ENCODE data around the gene HNRNPCL1. TPM values are rescaled to one million over a fixed set of nuclear protein-coding genes. Genes with fewer than 3 reads are reported as not detected.
"Not testable (repeated sequence)": the region's sequence is repeated elsewhere in the genome, so short reads cannot be mapped to it uniquely, and the experiment has no call there.

Gene HNRNPCL1
- not detected for total RNA-seq

DNA sequence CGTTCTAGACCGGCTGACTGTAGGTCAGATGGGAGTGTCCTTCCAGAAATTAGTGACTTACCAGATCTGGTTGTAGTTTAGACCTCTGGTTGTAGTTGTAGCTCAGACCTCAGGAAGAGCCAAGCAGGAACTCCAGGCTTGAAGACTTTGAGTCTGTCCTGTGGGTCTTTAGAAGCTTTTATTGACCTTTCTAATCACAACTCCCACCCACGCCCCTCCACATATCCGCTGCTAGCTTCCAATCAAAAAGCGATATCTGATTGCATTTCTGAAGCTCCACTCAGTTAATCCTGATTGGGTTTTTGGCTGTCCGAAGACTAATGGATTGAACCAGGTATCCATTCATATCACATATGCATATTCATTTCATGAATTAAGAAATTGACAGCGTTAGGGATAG is at the start of gene HNRNPCL1:
Gene HNRNPCL1 (minus strand): TSS at position 101 of the 400 bp plus-strand sequence. CDS start 431 bp downstream, outside the sequence.
- H3K27me3 Mint-ChIP-seq; DNase-seq; H3K4me3 Mint-ChIP-seq; H3K27ac Mint-ChIP-seq; CTCF ChIA-PET; H3K36me3 Mint-ChIP-seq (ENCODE audit: low read depth); POLR2A ChIA-PET; H3K4me1 Mint-ChIP-seq; H3K9me3 Mint-ChIP-seq: not testable (repeated sequence)

DNA sequence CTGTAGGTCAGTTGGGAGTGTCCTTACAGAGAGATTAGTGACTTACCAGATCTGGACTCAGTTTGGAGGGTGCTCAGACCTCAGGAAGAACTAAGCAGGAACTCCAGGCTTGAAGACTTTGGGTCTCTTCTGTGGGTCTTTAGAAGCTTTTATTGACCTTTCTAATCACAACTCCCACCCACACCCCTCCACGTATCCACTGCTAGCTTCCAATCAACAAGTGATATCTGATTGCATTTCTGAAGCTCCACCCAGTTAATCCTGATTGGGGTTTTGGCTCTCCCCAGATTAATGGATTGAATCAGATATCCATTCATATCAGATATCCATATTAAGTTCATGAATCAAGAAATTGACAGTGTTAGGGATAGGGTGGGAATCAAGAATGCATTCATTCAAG is 49.6 kb upstream of the HNRNPCL1 start, which contains the start of gene PRAMEF10:
Gene PRAMEF10 (minus strand): TSS at position 101 of the 400 bp plus-strand sequence. CDS start 2,423 bp downstream, outside the sequence.
- H3K9me3 Mint-ChIP-seq; H3K36me3 Mint-ChIP-seq (ENCODE audit: low read depth); H3K27ac Mint-ChIP-seq; H3K4me3 Mint-ChIP-seq; POLR2A ChIA-PET; H3K27me3 Mint-ChIP-seq; CTCF ChIA-PET; DNase-seq; H3K4me1 Mint-ChIP-seq: not testable (repeated sequence)

DNA sequence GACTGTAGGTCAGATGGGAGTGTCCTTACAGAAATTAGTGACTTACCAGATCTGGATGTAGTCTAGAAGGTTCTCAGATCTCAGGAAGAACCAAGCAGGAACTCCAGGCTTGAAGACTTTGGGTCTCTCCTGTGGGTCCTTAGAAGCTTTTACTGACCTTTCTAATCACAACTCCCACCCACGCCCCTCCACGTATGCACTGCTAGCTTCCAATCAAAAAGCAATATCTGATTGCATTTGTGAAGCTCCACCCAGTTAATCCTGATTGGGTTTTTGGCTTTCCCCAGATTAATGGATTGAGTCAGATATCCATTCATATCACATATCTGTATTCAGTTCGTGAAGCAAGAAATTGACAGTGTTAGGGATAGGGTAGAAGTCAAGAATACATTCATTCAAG is 37.6 kb upstream of the HNRNPCL1 start, which contains the start of gene PRAMEF4:
Gene PRAMEF4 (minus strand): TSS at position 101 of the 400 bp plus-strand sequence. CDS start 2,807 bp downstream, outside the sequence.
- H3K27ac Mint-ChIP-seq; H3K4me1 Mint-ChIP-seq; H3K36me3 Mint-ChIP-seq (ENCODE audit: low read depth); H3K4me3 Mint-ChIP-seq; H3K27me3 Mint-ChIP-seq; CTCF ChIA-PET; H3K9me3 Mint-ChIP-seq; DNase-seq; POLR2A ChIA-PET: not testable (repeated sequence)

DNA sequence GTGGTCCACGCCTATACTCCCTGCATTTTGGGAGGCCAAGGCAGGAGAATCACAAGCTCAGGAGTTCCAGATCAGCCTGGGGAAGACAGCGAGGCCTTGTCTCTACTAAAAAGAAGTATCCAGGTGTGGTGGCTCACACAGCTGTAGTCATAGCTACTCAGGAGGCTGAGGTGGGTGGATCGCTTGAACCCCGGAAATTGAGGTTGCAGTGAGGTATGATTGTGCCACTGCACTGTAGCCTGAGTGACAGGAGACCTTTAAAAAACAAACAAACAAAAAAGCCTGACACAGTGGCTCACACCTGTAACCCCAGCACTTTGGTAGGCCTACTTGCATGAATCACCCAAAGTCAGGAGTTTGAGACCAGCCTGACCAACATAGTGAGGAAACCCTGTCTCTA is 29.9 kb upstream of the HNRNPCL1 start:
- POLR2A ChIA-PET; H3K27ac Mint-ChIP-seq; H3K4me3 Mint-ChIP-seq; CTCF ChIA-PET; DNase-seq; H3K4me1 Mint-ChIP-seq; H3K27me3 Mint-ChIP-seq; H3K9me3 Mint-ChIP-seq; H3K36me3 Mint-ChIP-seq (ENCODE audit: low read depth): not testable (repeated sequence)

DNA sequence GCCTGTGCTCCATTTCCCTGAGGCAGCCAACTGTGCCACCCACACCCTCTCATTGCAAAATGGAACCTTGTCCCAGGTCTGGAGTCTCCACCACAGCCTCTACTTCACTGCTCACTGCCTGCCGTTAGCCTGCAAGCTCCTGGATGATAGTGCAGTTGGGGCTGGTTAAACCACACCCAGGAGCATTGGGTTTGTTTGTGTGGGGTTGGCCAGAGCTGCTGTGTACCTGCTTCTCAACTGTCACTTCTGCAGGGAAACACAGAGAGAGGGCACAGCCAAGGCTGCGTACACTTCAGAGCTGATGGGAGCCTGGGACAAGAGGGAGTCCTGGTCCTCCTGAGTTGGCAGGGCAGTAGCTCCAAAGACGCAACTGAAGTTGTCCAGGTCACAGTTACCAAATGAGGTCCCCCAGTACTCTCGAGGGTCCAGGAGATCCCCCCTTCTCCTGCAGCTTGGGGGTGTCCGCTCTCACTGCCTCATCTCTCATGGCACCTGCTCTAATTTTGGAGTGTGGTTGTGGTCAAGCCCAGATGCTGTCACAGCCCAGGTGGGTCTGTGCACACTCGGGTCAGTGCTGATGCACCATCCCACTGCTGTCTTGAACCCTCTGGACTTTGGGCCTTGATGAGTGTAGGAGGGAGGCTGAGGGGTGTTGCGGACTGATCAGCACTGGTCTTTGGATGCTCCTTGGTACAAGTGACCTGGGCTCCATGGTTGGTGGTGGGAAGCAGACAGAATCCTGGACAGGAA is 14.8 kb upstream of the HNRNPCL1 start:
- H3K36me3 Mint-ChIP-seq (ENCODE audit: low read depth); H3K4me1 Mint-ChIP-seq; H3K27ac Mint-ChIP-seq; POLR2A ChIA-PET; DNase-seq; H3K27me3 Mint-ChIP-seq; CTCF ChIA-PET; H3K9me3 Mint-ChIP-seq; H3K4me3 Mint-ChIP-seq: not testable (repeated sequence)

DNA sequence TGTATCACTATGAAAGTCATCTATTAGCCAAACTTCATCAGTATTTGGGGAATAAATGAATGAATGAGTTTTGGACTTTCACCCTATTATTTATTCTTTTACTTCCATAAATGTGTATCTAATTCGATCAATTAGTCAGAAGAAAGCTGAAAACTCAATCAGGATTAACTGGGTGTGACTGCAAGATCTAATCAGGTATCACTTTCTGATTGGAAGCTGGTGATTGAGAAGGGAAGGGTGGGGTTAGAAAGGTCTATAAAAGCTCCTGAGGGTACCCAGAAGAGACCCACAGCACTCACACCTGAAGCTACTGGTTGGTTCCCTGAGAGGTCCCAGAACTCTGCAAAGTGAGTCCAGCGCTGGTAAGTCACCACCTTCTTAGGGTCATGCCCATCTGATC is 8.3 kb upstream of the HNRNPCL1 start, which contains the start of gene PRAMEF2:
Gene PRAMEF2 (plus strand): TSS at position 301 of the 400 bp plus-strand sequence. CDS start 1,924 bp downstream, outside the sequence.
- H3K9me3 Mint-ChIP-seq; H3K4me1 Mint-ChIP-seq; H3K4me3 Mint-ChIP-seq; H3K36me3 Mint-ChIP-seq (ENCODE audit: low read depth); CTCF ChIA-PET; POLR2A ChIA-PET; H3K27me3 Mint-ChIP-seq; DNase-seq; H3K27ac Mint-ChIP-seq: not testable (repeated sequence)

DNA sequence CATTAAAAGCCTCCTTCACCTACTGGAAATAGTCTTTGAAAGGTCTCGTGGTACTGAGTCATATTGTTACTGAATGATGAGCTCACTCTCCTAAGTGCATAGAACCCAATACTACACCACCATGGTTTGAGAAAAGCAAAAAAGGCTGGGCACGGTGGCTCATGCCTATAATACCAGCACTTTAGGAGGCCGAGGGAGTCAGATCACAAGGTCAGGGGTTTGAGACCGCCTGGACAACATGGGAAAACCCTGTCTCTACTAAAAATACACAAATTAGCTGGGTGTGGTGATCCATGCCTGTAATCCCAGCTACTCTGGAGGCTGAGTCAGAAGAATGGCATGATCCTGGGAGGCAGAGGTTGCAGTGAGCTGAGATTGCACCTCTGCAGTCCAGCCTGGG is 3.3 kb upstream of the HNRNPCL1 start:
- Mint-ChIP-seq H3K27me3 (no peaks in the 10 kb centered on the region), H3K27ac (no peak overlapping the region), H3K4me1 (no peaks in the 10 kb centered on the region), H3K36me3 (ENCODE audit: low read depth) (no peaks in the 10 kb centered on the region), H3K9me3 (no peaks in the 10 kb centered on the region), H3K4me3 (no peak overlapping the region)
- ChIA-PET POLR2A (no interaction called here), CTCF (no interaction called here)
- DNase-seq = no peak

DNA sequence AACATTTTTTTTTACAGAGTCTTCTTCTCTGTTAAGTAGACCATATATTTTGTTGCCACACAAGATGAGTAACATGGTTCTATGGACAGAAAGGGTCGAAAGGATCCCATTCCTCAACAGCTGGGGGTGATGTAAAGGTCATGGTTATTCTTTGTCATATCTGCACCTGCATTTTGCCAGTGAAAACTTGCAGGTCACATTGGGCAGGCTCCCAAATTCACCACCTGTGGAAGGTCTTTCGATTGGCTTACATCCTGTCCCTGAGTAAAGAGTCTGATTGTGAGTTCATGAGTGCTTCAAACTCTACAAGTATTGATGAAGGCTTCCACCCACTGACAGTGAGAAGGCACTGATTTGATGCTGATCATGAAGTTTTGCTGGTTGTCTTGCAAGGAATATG is 15.3 kb downstream of the HNRNPCL1 start:
- DNase-seq; H3K36me3 Mint-ChIP-seq (ENCODE audit: low read depth); H3K27ac Mint-ChIP-seq; POLR2A ChIA-PET; CTCF ChIA-PET; H3K27me3 Mint-ChIP-seq; H3K4me3 Mint-ChIP-seq; H3K9me3 Mint-ChIP-seq; H3K4me1 Mint-ChIP-seq: not testable (repeated sequence)

DNA sequence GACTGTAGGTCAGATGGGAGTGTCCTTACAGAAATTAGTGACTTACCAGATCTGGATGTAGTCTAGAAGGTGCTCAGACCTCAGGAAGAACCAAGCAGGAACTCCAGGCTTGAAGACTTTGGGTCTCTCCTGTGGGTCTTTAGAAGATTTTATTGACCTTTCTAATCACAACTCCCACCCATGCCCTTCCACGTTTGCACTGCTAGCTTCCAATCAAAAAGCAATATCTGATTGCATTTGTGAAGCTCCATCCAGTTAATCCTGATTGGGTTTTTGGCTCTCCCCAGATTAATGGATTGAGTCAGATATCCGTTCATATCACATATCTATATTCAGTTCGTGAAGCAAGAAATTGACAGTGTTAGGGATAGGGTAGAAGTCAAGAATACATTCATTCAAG is 17.2 kb downstream of the HNRNPCL1 start, which contains the start of gene PRAMEF11:
Gene PRAMEF11 (minus strand): TSS at position 101 of the 400 bp plus-strand sequence. CDS start 2,621 bp downstream, outside the sequence.
- H3K27ac Mint-ChIP-seq; CTCF ChIA-PET; H3K9me3 Mint-ChIP-seq; H3K4me1 Mint-ChIP-seq; H3K4me3 Mint-ChIP-seq; H3K36me3 Mint-ChIP-seq (ENCODE audit: low read depth); DNase-seq; POLR2A ChIA-PET; H3K27me3 Mint-ChIP-seq: not testable (repeated sequence)

DNA sequence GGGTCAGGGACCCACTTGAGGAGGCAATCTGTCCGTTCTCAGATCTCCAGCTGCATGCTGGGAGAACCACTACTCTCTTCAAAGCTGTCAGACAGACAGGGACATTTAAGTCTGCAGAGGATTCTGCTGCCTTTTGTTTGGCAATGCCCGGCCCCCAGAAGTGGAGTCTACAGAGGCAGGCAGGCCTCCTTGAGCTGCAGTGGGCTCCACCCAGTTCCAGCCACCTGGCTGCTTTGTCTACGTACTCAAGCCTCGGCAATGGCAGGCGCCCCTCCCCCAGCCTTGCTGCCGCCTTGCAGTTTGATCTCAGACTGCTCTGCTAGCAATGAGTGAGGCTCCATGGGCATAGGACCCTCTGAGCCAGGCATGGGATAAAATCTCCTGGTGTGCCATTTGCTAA is 29.5 kb downstream of the HNRNPCL1 start:
- POLR2A ChIA-PET; H3K9me3 Mint-ChIP-seq; DNase-seq; H3K27ac Mint-ChIP-seq; H3K4me1 Mint-ChIP-seq; CTCF ChIA-PET; H3K4me3 Mint-ChIP-seq; H3K36me3 Mint-ChIP-seq (ENCODE audit: low read depth): not testable (repeated sequence)
- peaks cover 16% of the 10 kb centered on the region for H3K27me3 Mint-ChIP-seq

DNA sequence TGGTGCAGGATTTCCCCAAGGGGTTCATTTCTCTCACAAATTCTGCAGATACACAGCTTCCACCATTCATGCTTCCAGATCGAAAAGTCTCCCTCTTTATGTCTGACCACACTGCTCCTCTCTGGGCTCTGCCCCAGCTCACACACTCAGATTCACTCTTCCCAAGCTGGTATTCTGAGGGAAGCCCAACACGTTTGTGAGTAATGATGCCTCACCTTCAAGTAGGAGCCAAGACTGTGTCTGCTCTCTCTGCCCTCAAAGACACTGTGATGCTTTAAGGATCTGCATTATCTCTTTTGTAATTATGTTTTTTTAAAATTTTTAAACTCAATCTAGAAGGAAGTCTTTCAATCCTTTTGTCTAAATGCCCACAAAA is 37.1 kb downstream of the HNRNPCL1 start:
- H3K27ac Mint-ChIP-seq = no peak overlapping the region
- ChIA-PET CTCF (no interaction called here), POLR2A (no interaction called here)

DNA sequence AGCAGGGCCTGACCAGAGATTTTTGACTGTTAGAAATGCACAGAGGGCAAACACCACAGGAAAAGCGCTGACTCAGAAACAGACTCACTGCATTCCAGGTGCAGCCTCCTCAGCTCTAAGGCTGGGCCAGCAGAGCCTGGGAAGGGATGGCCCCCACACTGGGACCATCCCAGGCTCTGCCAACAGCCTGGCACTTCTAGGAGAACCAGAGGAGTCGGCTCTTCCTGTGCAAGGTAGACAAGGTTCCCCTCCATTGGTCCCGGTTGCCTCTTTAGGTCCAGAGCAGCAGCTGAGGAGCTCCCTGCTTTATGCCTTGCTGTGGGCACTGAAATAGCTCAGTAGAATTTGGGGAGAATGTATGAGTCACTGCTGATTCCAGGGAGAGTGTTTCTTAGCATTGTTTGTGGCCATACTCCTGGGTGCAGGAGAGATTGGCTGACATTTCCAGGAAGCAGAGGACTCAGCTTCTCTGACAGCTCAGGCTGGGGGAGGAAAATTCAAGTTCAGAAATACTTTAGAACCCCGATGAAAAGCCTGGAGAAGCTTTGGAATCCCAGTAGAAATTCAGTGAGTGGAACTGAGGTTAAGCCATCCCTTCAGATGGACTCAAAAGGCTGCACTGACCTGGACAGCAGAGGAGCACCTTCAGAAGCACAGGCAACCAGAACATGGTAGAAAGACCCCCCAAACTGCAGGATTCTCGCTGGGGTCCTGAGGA is 37.7 kb downstream of the HNRNPCL1 start:
- Mint-ChIP-seq H3K4me1 (no peaks in the 10 kb centered on the region), H3K27me3 (peaks cover 2% of the 10 kb centered on the region), H3K27ac (no peak overlapping the region), H3K4me3 (no peak overlapping the region), H3K36me3 (ENCODE audit: low read depth) (no peaks in the 10 kb centered on the region), H3K9me3 (no peaks in the 10 kb centered on the region)
- ChIA-PET CTCF (no interaction called here), POLR2A (no interaction called here)
- no peak for DNase-seq

More for the DNA sequence above, 37.1 kb downstream of the HNRNPCL1 start:
- no peaks in the 10 kb centered on the region for H3K9me3 Mint-ChIP-seq
- no peak for DNase-seq
- H3K4me1 Mint-ChIP-seq = no peaks in the 10 kb centered on the region
- no peaks in the 10 kb centered on the region for H3K36me3 Mint-ChIP-seq (ENCODE audit: low read depth)
- H3K4me3 Mint-ChIP-seq = no peak overlapping the region
- peaks cover 4% of the 10 kb centered on the region for H3K27me3 Mint-ChIP-seq

DNA sequence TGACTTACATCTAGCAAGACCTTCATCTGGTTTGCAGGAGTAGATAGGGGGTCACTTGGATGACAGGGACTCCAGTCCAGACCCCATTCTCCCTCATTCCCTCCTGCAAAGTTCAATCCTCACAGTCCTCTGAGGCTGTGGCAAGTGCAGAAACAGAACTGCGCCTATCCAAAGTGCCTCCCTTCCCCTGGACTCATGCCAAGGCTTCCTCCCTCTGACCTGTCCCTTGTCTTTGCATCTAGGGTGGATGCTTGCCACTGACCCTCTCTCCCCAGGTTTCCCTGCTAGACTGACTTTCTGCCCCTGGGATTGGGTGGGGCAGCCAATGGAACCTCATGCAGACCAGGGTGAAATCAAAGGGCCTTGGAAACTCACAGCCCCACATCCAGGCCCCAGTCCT is 38.6 kb downstream of the HNRNPCL1 start:
- H3K27me3 Mint-ChIP-seq = peaks cover 5% of the 10 kb centered on the region
- H3K9me3 Mint-ChIP-seq = peaks cover 3% of the 10 kb centered on the region
- no peak overlapping the region for H3K4me3 Mint-ChIP-seq
- ChIA-PET POLR2A (no interaction called here), CTCF (no interaction called here)
- no peak overlapping the region for H3K27ac Mint-ChIP-seq
- H3K4me1 Mint-ChIP-seq = no peaks in the 10 kb centered on the region
- no peaks in the 10 kb centered on the region for H3K36me3 Mint-ChIP-seq (ENCODE audit: low read depth)
- DNase-seq = no peak

DNA sequence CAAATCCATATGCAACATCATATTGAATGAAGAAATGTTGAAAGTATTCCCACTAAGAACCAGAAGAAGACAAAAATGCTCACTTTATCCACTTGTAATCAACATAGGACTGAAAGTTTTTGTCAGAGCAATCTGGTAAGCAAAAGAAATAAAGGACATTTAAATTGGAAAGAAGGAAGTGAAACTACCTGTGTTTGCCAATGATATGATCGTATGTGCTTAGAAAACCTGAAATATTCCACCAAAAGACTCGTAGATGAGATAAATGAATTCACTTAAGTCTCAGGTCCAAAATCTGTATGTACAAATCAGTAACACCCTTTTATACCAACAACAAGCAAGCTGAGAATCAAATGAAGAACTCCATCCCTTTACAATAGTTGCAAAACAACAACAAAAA is 48.8 kb downstream of the HNRNPCL1 start:
- Mint-ChIP-seq H3K27ac (no peak overlapping the region), H3K9me3 (peaks cover 1% of the 10 kb centered on the region), H3K4me1 (no peaks in the 10 kb centered on the region), H3K27me3 (peaks cover 12% of the 10 kb centered on the region), H3K36me3 (ENCODE audit: low read depth) (no peaks in the 10 kb centered on the region), H3K4me3 (no peak overlapping the region)
- no peak for DNase-seq
- ChIA-PET CTCF (no interaction called here), POLR2A (no interaction called here)
